ENCODE results near the gene SLC44A5.
"Not testable (repeated sequence)": the region's sequence is repeated elsewhere in the genome, so short reads cannot be mapped to it uniquely, and the experiment has no call there.

Gene SLC44A5

DNA sequence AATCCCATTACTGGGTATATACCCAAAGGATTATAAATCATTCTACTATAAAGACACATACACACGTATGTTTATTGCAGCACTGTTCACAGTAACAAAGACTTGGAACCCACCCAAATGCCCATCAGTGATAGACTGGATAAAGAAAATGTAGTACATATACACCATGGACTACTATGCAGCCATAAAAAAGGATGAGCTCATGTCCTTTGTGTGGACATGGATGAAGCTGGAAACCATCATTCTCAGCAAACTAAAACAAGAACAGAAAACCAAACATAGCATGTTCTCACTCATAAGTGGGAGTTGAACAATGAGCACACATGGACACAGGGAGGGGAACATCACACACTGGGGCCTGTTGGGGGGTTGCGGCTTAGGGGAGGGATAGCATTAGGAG, 347.3 kb downstream of the SLC44A5 start:
- not testable (repeated sequence) for DNase-seq

DNA sequence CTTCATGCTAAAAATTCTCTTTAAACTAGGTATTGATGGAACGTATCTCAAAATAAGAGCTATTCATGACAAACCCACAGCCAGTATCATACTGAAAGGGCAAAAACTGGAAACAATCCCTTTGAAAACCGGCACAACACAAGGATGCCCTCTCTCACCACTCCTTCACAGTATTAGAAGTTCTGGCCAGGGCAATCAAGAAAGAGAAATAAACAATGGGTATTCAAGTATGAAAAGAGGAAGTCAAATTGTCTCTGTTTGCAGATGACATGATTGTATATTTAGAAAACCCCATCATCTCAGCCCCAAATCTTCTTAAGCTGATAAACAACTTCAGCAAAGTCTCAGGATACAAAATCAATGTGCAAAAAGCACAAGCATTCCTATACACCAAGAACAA, 349.0 kb downstream of the SLC44A5 start:
- DNase-seq: not testable (repeated sequence)

DNA sequence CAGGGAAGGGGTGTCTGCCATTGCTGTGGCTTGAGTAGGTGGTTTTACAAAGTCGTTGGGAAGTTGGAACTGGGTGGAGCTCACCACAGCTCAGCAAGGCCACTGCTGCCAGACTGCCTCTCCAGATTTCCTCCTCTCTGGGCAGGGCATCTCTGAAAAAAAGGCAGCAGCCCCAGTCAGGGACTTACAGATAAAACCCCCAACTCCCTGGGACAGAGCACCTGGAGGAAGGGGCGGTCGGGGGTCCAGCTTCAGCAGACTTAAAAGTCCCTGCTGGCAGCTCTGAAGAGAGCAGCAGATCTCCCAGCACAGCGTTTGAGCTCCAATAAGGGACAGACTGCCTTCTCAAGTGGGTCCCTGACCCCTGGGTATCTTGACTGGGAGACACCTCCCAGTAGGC, 352.6 kb downstream of the SLC44A5 start:
- no peak for DNase-seq

GRCh38 chr1:75257424-75257823, 353.5 kb downstream of the SLC44A5 start:
- no peak for DNase-seq

GRCh38 chr1:75250114-75250513, 360.8 kb downstream of the SLC44A5 start:
- not testable (repeated sequence) for DNase-seq

DNA sequence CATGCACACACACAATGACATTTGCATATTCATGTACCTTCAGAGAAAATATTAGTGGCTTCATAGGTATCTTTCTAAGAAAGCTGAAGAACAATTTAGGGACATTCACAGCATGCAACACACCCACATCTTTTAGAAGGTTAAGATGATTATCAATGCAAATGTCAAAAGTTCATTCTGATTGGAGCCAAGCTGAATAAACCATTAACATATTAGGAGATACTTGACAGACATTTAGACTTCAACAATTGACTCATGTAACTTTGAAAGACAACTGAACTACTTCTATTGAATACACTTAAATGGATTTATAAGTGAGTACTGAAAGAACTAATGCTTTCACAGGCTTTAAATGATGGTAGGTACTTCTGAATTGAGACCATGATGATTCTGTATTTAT, 365.7 kb downstream of the SLC44A5 start:
- no peak for DNase-seq

DNA sequence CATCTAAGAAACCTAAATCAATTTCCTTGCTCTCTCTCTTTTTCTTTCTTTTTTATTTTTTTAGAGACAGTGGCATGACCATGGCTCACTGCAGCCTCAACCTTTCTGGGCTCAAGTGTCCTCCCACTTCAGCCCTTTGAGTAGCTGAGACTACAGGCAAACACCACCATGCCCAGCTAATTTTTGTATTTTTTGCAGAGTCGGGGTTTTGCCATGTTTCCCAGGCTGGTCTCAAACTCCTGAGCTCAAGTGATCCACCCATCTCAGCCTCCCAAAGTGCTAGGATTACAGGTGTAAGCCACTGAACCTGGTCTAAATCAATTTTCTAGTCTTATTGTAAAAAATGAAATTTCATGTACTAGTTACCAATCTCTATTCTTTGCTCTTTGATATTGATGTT, 367.8 kb downstream of the SLC44A5 start:
- DNase-seq: no peak

DNA sequence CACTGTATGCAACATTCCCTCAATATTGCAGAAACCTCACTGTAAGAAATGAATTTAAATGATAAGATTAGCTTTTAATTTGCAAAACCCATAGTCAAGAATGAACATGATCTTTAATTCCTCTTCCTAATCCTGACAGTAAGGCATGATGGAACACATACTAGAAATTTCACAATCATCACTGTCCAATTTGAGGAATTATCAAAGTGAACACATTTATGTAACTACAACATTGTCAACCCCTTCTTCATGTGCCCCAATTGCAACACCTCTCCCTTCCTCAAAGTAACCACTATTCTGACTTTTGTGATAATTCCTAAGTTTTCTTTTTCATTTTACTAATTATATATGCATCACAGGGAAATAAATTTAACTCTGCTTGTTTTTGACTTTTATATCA, 373.6 kb downstream of the SLC44A5 start:
- no peak for DNase-seq

DNA sequence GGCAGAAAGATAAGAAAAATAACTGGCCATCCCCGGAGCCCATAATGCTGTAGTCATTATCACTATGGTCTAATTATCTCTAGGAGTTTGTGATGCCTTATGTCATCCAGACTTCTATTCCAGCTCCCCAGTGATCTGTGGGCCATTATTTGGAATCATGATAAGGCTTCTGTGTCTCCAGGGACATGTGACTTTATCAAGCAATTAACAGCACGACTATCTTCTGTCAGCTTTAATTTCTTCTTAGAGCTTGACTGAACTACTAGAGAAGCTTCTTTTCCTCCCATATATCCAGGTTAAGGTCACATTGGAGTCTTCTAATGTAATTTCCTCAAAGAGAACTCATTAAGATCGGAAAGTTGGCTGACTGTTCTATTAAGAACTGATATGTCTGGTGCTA, 376.4 kb downstream of the SLC44A5 start:
- DNase-seq: no peak

DNA sequence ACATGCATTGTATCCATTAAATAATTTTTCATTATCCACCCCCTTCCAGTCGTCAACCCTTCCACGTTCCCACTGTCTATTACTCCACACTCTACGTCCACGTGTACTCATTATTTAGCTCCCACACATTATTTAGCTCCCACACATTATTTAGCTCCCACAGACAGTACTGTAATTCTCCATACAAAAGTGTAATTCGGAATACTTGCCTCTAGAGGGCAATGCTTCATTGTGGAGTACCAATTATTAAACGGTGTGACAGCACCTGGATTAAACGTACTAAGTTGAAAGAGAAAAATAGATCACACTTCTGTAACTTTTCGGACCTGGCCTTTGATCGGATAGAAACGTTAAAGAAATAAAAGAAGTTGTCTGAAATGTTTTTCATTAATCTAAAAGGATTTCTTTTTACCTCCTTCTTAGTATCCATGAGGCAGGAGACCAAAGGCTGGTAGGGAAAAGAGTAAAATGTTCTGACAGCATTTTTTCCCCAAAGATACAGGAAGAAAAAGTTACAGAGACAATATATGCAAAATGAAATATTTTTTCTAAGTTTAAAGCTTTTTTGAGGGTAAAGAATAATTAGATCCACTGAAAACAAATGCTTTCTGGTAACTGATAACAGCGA, 377.5 kb downstream of the SLC44A5 start:
- no peak for DNase-seq

- no peak for DNase-seq
Measured at GRCh38 chr1:75220072-75220471, 390.8 kb downstream of the SLC44A5 start.

GRCh38 chr1:75214017-75214416, 396.9 kb downstream of the SLC44A5 start:
- DNase-seq: no peak

DNA sequence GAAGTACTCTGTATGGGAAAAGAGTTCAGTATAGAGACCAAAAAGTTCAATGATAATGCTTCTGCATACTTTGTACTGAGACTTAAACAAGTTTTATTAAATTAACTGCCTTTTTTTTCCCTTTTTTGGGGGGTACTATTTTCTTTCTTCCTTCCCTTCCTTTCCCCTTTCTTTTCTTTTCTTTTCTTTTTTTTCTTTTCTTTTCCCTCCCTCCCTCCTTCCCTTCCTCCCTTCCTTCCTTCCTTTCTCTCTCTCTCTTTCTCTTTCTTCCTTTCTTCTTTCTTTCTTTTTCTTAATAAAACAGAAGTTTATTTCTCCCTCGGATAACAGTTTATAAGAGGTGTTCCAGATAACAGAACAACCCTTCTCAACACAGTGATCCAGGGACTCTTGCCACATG, 399.3 kb downstream of the SLC44A5 start:
- no peak for DNase-seq

GRCh38 chr1:75208862-75209261, 402.1 kb downstream of the SLC44A5 start:
- DNase-seq: no peak

- DNase-seq: no peak
Measured at GRCh38 chr1:75203415-75204277, 407.3 kb downstream of the SLC44A5 start.

DNA sequence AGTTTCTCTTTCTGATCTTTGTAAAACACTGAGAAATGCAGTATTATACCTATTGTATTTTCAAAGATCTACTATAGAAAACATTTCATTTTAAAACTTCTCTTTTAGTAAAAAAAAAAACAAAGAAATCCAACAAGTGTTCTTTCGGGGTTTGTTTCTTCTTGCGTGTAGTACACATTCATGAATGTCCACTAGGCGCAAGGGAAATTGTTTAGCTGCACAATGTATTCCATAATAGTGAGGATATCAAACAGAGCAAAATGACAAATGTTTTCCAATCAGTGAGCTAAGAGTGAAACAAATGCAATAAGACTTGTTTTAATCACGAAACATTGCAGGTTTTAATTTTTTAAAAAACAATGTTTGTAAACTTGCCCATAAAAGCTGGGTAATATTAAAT, 408.2 kb downstream of the SLC44A5 start:
- no peak for DNase-seq

- no peak for DNase-seq
Measured at GRCh38 chr1:75198761-75199160, 412.2 kb downstream of the SLC44A5 start.

- no peak for DNase-seq
Measured at GRCh38 chr1:75198163-75198562, 412.8 kb downstream of the SLC44A5 start.

- DNase-seq: no peak
Measured at GRCh38 chr1:75188892-75189291, 422.0 kb downstream of the SLC44A5 start.

GRCh38 chr1:75181214-75181955, 429.5 kb downstream of the SLC44A5 start:
- DNase-seq: not testable (repeated sequence)

GRCh38 chr1:75174031-75174760, 436.7 kb downstream of the SLC44A5 start:
- DNase-seq: no peak

- DNase-seq: no peak
Measured at GRCh38 chr1:75172556-75172955, 438.4 kb downstream of the SLC44A5 start.

DNA sequence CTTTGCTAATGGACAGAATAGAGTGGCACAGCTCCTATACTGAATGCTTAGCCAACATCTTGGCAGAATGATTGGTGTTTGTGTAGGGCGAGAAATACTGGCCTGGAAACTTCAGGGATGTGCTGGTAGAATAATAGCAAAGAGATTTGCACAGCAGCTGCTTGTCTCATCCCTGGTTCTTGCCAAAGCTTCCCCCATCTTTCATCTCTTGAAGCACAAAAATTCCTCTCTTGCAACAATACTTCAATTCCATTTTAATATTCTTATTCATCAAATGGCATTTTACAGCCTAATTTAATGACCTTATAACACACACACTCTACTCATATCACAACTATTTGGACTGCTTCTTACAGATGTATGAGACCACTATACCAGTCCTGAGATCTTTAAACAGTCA, 439.0 kb downstream of the SLC44A5 start:
- DNase-seq: no peak

All from activated CD4-positive, CD25-positive, alpha-beta regulatory T cell (primary cell).